ENCODE data around the gene PTGDS.

GRCh38 chr9:137001857-137002645 lies 24.7 kb downstream of the PTGDS start:
- TF ChIP-seq SP1 (IDR thresholded peaks at IDR 0.05) (no peak), CTCF (IDR thresholded peaks at IDR 0.05; ENCODE audit: low read depth, low read length, missing input control) (no peak), RAD21 (IDR thresholded peaks at IDR 0.05) (no peak), TAF1 (conservative IDR thresholded peaks at IDR 0.05) (no peak), GABPA (IDR thresholded peaks at IDR 0.05 in 1 of 2, conservative IDR thresholded peaks at IDR 0.05 in 1 of 2) (no peak), MAX (IDR thresholded peaks at IDR 0.05) (no peak), JUND (IDR thresholded peaks at IDR 0.05) (no peak), YY1 (IDR thresholded peaks at IDR 0.05) (no peak), EGR1 (IDR thresholded peaks at IDR 0.05; ENCODE audit: low read depth in 2 of 2) (no peak), REST (IDR thresholded peaks at IDR 0.05) (no peak), RXRA (IDR thresholded peaks at IDR 0.05) (no peak), ATF3 (IDR thresholded peaks at IDR 0.05) (no peak), FOXA1 (IDR thresholded peaks at IDR 0.05) (no peak)
